ENCODE measurements around the gene EPN2.

The EPN2 gene

DNA sequence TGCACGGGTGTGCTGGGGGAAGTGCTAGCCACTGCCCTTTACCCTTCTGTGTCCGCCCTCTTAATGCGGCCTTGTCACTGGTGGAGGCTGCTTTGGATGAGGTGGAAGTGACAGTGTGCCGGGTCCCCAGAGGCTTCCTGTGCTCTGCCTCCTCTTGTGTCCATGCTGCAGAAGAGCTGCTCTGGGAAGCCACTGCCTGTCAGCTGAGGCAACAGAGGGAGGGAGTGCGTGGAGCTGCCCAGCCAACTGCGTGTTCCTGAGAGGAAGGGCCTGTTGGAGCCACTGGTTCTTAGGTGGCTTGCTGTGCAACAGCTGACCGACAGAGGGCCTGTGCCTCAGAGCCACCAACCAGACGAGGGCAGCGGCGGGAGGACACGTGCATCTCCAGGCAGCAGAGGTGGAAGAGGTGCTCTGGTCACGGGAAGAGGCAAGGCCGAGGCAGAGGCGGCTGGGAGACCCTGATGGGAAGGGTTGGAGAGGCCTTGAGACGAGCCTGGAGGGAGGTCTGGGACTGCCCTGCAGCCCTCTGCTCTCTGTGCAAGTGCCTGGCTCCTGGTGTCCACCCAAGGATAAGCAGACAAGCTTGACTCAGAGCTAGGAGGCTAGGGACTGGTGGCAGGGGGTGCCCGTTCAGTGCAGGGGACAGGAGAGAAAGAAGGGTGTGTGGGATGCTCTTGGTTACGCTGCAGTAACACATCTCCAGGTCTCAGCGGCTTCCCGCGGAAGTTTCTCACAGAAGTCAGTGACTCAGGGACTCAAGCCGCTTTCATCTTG lies 100.0 kb downstream of the EPN2 start:
- intact Hi-C loops (cut with DNase I) = no loop called here
- peak; percentile 44 to 96 (median 68) for DNase-seq

DNA sequence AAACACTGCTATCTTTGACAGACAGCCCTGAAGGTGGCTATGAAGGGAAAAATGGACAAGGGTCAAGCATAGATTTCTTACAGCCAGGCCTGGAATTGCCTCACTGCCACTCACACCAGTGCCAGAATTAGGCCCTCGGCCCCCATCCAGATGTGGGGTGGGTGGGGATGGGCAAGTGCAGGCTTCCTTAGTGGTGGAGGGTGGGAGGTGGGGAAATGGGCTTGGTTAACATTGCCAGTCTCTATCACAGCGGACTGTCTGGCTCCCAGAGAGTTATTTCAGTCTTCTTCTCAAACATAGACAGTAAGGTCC lies 100.5 kb downstream of the EPN2 start:
- peak in 1 of 10 donors; percentile 56 for DNase-seq
- intact Hi-C loops (cut with DNase I) = no loop called here

DNA sequence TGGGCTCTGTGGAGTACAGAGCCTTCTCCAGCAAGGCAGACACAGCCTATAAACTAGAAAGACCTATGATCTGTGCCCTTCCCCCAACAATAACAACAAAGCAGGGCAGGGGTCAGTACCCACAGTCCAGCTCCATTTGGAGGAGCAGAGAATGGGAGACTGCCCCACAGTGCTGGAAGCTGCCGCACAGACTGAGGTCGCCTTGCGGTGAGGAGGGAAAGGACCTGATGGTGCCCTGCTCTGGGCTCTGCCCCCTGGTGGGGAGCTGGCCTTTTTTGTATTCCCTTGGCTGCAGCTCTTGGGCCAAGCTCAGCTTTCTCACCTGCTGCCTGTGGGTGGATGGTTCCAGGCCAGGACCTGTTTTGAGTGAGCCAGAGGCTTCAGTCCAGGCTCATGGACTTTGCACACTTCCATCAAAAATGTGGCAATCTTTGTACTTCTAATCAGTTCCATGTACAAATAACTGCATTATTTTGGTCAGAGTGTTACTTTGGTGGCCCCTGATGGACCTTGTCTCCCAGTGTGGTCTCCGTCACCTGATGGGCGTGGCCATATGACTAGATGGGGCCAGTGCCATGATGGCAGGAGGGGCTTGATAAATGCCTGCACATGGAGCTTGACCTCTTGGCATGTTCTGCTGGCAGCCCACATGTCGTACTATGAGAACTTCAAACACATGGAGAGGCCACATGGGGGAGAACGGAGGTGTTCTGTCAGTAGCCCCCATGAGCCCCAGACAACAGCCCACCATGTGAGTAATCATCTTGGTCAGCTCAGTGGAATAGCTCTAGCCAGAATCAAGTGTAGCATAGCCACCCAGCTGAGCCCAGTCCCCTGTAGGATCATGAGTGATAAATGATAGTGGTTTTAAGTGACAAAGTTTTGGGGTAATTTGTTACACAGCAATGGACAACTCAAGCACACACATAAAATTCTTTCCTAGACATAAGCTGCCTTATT lies 101.1 kb downstream of the EPN2 start:
- intact Hi-C loops (cut with DNase I) = no loop called here
- peak in 5 of 10 donors; percentile 50 to 92 (median 58) for DNase-seq

DNA sequence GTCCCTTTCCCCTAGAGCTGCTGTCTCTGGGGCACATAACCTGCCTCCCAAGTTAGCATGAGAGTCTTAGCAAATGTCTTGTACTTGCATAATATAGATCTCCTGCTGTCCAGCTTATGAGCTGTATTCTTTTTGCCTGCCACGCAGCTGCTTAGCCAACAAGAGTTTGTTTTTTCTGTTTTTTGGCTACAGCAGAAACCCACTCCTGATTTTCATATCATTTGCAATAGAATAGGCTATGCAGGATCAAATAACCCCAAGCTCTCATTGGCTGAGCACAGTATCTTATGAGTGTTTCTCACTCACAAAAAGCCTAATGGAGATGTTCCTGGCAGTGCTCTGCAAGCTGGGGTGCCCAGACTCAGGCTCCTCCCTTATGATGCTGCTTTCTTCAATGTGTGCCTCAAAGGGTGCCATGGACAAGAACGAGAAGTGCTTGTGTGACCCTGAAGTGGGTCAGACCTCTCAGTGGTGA lies 102.2 kb downstream of the EPN2 start:
- intact Hi-C loops (cut with DNase I) = no loop called here
- DNase-seq = peak in 4 of 10 donors; percentile 13 to 62 (median 58)

DNA sequence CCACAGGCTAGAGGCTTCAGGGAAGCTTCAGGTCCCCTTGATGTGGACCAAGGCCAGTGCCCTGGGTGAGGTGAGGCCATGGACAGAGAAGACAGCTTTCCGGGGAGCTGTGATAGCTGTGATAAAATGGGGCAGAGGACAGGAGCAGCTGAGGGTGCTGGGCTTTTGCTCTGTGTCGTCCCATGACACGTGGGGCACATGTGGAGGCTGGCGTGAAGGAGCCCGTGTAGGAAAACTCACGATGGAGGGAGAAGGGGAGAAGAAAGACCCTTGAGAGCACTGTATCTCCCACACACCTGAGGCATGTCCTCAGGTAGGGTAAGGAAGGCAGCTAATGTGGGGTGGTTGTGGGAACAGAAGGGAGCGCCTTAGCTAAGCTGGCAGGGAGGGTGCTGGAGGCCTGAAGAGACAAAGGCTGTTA lies 104.1 kb downstream of the EPN2 start:
- DNase-seq = peak in 3 of 10 donors; percentile 43 to 72 (median 59)
- intact Hi-C loops (cut with DNase I) = no loop called here

DNA sequence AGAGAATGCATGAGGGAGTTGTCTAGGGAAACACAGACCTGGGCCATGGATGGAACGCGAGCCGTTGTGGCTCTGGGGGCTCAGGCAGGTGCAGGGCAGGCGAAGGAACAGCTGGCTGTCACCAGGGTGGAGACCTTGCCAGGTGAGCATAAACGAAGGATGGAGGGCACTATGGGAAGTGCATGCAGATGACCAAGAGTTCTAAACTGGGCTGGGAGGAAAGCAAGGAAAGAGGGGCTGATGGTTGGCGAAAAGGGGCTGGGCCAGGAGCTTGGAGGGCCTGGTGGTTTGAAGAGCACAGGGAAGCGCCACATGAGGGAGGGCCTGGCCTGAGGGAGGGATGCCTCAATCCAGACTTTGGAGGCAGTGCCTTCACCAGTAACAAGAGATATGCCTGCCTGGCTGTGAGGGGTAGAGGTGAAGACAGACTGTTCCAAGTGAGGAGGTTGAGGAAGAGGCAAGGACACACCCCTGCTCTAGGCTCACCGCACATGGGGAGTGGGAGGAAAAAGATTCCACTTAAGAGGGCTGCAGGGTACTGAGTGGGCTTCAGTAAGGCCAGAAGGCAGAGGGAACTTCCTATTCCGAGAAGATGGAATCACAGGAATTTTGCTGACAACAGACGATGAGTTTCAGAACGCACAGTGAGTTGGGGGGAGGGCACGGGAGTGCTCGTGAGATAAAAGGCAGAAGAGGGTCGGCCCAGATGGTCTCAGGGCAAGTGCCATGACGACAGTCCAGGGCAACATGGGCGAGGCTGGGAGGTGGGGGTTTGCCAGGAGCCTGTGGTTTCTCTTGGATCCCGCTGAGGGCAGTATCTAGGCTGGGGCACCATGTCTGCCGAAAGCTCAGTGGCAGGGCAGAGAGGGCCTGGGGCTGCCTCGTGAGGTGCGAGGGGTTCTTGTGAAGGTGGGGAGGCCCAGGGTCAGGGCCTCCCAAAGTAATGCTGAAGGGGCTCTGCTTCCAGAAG lies 104.8 kb downstream of the EPN2 start:
- peak in 3 of 10 donors; percentile 16 to 82 (median 75) for DNase-seq
- intact Hi-C loops (cut with DNase I) = no loop called here

DNA sequence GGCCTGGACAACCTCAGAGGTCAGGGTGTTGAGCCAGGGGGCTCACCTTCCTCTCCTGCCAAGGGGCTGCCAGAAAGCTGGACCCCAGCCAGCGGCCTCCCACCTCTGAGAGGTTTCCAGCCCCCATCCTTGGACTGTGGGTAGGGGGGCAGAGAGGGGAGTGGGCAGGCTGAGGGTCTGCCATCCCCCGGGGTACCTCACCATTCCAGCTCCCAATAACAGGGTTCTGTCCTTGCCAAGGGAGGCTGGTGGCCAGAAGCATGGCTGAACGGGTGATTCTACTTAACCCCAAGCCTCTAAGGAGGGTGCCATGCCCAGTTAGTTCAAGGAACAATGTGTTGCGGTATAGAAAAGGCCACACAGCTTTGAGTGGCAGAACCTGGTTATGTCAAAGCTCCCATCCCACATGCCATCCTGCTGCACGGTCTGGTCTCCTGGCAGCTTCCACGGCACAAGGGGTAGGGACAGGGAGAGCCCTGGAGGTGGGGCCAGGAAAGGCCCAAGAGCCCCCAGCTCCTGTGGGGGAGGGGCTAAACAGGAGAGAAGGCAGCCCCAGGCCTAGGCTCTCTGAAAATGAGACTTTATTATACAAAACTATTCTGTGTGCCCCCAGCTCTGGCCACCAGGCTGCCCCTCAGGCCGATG lies 105.6 kb downstream of the EPN2 start:
- intact Hi-C loops (cut with DNase I) = no loop called here
- DNase-seq = peak in 2 of 10 donors; percentile 59 to 85

DNA sequence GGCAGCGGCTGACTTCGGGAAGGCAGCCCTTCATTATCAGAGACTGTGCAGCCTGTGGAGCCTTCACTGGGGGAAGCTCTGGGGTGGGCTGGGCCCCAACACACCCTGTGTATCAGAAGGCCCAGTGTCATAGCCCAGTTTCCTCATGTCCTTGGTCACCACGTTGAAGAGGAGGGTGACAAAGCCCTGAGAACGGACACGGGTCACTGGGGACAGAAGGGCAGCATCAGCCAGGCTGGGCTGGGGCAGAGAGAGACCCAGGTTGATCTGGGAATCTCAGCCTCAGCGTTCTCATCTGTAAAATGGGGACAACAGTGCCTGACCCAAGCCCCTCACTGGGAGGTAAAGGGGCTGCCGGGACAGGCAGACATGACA lies 106.1 kb downstream of the EPN2 start:
- intact Hi-C loops (cut with DNase I) = no loop called here
- peak in 1 of 10 donors; percentile 6 for DNase-seq

DNA sequence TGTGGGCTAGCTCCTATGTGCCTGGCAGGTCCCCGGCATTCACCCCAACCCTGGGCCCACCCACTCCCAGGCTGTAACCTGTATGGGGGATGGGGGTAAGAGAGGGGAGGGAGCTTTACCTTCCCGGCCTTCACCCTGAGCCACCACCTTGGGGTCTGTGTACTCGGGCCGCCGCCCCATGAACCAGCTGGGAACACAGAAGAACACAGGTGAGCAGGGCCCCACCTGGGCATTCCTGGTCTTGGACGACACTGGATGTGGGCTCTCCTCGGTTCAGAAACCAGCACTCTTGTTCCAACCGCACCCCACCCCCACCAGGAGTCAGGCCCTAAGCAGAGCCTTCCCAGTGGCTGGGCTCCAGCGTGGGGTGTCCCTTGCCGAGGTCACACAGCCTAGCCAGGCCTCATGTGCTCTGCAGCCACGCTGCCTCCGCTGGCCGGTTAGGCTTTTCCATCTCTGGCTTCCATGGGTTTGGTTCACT lies 106.5 kb downstream of the EPN2 start:
- intact Hi-C loops (cut with DNase I) = no loop called here
- DNase-seq = peak in 2 of 10 donors; percentile 72 to 80

DNA sequence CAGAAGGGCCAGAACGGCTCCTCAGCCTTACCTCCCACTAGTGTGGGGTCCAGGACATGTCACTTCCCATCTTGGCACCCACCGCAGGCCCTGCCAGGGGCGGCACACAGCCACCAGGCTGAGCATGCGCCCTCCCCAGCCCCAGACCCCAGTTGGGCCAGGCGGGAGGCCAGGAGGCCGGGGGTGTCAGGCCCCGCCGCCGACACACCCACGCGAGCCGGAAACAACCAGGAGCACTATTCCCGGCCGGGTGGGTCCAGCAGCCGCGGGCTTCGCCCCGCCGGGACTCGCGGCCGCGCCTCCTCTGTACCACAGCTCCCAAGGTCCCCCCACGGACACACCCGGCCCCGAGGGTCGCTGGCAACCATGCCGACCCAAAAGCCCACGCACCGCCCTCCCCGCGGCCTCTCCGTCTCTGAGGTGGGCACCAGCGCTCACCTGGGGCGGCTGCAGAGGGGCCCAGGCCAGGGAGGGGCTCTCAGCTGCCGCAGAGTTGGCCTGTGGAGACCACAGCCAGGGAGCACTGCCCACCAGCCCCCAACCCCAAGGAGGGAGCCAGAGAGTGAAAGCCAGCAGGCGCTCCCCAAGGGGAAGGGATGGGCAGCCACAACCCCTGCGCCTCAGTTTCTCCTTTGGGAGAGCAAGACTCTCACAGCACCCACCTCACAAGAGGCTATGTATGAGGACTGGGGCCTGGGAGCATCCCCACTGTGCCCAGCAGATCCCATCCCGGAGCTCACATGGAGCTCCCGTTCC lies 107.3 kb downstream of the EPN2 start:
- intact Hi-C loops (cut with DNase I) = no loop called here
- peak in 2 of 10 donors; percentile 57 to 82 for DNase-seq

DNA sequence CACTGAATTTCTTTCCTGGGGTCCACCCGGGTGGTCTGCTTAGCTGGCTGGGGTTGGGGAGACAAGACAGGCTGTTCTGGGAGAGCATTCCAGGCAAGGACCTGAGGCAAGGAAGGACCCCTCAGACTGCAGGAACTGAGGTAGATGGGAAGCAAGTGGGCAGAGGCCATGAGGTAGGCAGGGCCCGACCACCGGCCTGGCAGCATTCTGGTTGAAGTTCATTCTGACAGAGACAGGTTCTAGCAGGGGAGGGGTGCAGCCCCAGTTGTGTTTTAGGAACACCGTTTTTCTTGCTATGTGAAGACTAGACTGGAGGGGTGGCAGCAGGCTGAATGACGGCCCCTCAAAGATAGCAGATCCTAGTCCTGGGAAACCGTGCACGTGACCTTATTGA lies 107.9 kb downstream of the EPN2 start:
- intact Hi-C loops (cut with DNase I) = no loop called here

DNA sequence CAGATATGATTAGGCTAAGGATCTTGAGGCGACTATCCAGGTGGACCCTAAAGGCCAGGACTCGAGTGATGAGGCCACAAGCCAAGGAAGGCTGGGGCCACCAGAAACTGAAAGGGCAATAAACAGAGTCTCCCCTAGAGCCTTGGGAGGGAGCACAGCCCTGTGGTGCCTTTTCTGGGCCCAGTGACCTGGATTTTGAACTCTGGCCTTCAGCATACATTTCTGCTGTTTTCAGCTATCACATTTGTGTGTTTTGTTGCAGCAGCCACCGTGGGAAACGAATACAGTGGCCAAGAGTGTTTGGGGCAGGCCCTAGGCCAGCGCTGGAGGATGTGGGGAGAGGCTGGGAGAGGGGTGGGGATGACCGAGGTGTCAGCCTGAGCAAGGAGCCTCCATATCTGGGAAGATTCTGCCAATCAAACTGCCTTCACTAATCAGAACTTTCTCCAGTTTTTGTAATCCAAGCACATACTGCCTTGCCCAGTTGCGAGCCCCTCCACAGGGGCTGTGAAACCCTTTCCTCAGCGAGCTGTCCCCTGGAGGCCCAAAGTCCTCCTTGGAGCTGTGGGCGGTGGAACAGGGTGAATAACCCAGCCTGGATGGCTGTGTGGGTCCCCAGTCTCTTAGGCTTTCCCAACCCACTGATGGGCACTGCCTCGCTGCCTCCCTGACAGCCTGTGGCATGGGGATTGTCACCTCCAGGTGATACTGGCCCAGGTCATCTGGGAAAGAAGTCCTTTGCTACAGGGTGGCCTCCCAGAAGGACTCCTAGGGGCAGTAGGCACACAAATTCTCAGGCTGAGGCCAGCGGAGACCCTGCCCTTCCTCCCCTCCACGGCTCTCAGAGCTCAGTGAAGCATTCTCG lies 108.6 kb downstream of the EPN2 start:
- DNase-seq = peak in 1 of 10 donors; percentile 14
- intact Hi-C loops (cut with DNase I) = no loop called here

More for the DNA sequence above, 107.9 kb downstream of the EPN2 start:
- peak in 2 of 10 donors; percentile 46 to 77 for DNase-seq

DNA sequence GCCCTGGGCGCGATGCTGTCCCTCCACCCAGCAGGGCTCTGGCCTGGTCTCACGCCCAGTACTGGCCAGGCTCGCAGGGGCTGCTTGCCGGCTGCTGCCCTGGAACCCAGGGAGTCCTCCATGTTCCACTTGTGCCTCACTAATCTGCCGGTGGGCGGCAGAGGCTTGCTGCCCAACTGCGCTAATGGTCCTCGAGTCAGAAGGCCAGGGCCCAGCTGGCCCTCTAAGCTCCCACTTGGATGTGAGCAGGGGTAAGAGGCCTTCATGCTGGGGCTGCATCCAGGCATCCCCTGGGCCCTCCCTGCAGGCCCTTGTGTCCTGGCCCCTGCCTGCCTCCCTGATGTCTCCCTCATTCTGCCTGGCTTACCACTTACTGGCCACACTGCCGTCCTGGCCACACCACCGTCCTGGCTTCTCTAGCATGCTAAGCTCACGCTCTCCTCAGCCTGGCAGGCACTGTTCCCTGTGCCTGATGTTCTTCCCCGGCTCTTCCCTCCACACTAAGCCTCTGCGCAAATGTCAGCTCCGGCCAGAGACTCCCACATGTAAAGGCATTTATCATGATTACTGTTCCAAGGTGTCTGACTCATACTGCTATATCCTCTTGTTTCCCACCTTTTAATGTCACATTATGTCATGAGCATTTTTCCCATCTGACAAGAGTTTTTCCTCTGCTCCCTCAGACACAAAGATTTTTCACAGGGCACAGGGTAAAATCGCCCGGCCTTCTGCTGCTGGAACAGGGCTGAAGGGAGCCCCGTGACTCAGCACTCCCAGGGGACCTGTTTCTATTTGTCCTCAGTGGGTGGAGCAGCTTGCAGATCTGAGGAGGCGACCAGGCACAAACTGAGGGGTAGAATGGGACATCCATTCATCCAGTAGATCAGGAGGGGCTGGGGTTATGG lies 109.4 kb downstream of the EPN2 start:
- intact Hi-C loops (cut with DNase I) = no loop called here
- DNase-seq = peak in 7 of 10 donors; percentile 47 to 93 (median 61)

DNA sequence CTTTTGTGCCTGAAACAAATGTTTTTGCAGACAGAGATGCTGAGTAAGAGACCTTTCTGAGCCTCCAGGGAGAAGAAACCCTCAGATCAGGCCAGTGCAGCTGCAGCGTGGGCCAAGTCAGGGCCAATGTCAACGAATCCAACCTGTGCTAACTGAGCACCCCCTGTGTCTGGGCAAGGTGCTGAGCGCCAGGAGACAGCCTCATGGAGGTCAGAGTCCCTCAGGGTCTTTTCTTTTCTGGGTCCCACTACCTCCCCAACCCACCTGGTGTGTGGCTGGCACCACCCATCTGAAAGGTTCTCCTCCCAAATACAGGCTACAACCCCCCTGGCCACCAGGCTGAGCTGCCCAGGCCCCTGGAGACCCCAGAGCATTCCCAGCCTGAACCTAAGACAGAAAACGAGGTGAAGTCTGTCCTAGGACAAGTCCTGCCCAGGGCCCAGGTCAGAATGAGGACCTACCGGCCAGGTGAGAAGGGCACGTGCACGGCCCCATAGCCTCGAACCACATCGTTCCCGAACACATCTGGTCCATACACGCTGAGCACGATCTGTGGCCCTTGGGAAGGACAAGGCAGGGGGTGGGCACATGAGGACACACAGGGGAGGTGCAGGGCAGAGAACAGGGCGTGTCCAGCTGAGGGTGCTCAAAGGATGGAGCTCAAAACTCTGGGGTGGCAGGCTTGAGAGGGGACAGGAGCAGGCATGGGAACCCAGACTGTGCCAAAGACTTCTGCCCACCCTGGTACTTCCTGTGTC lies 110.3 kb downstream of the EPN2 start:
- intact Hi-C loops (cut with DNase I) = no loop called here
- DNase-seq = peak in 2 of 10 donors; percentile 57 to 67

DNA sequence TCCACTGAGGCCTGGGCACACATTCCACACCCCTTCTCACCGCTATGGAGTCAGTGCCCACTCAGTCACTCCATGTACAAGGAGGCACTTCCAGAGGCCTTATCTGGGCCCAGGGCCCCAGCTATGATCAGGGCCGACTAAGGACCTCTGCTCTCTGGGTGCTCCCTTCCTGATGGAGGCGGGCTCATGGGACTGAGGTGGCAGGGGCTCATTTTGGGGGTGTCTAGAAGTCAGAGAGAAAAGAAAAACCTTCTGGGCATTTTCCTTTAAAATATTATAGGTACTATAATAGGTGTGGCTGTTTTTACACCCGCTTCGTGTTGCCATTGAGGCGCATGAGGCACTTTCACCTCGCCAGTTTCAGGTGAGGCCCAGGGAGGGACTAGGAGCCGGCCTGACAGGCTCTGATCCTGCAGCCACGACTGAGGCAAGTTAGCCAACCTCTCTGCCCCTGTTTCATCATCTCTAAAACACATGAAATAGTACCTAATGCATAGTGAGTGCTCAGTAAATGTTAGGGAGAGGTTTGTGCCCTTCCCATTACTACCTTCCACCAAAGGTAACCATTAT lies 111.0 kb downstream of the EPN2 start:
- DNase-seq = peak in 1 of 10 donors; percentile 73
- intact Hi-C loops (cut with DNase I) = no loop called here

DNA sequence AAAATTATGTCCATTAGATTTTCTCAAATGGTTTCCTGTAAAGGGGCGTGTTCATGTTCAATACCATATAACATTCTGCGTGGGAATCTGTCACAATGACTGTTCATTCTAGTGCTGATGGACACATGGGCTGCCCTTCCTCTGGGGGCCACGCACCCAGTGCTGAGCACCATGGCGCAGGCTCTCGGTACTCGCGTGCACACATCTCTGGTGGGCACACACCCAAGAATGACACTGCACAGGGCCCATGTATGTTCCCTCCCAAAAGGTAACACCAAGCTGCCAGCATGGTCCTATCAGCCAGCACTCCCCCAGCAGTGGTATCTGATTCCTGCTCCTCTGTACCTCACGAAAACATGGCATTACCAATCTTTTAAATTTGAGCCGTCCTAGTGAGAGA lies 111.6 kb downstream of the EPN2 start:
- intact Hi-C loops (cut with DNase I) = no loop called here
- DNase-seq = peak in 2 of 10 donors; percentile 24 to 49

Data from posterior cingulate gyrus (tissue), 11 donors.